Inflammatory macrophage (primary cell): Measurements from ENCODE around the gene SCTR.
A peak's percentile ranks its signal among the peaks of the same experiment; 100 is the strongest.

Experiments used
- DNase-seq, 2 donors: peaks; one replicate each; pipeline ENCODE4 v3.0.0-alpha.2; 2020 to 2022

SCTR gene

GRCh38 chr2:119522671-119523070, 1.6 kb downstream of the SCTR start:
- no peak for DNase-seq

GRCh38 chr2:119521433-119522050, 2.7 kb downstream of the SCTR start:
- DNase-seq: no peak

GRCh38 chr2:119520696-119521432, 3.4 kb downstream of the SCTR start:
- no peak for DNase-seq

GRCh38 chr2:119519057-119519408, 5.2 kb downstream of the SCTR start:
- no peak for DNase-seq

- no peak for DNase-seq
Measured at GRCh38 chr2:119518401-119519056, 5.8 kb downstream of the SCTR start.

- DNase-seq: peak; percentile 72 to 81
Measured at GRCh38 chr2:119517433-119517832, 6.8 kb downstream of the SCTR start.

- no peak for DNase-seq
Measured at GRCh38 chr2:119516121-119516520, 8.2 kb downstream of the SCTR start.

- DNase-seq: no peak
Measured at GRCh38 chr2:119513832-119514231, 10.5 kb downstream of the SCTR start.

- DNase-seq: no peak
Measured at GRCh38 chr2:119512946-119513345, 11.3 kb downstream of the SCTR start.

- no peak for DNase-seq
Measured at GRCh38 chr2:119511989-119512388, 12.3 kb downstream of the SCTR start.

GRCh38 chr2:119508756-119509155, 15.5 kb downstream of the SCTR start:
- DNase-seq: no peak

- no peak for DNase-seq
Measured at GRCh38 chr2:119496682-119497081, 27.6 kb downstream of the SCTR start.

- no peak for DNase-seq
Measured at GRCh38 chr2:119495948-119496347, 28.3 kb downstream of the SCTR start.

- no peak for DNase-seq
Measured at GRCh38 chr2:119494163-119494790, 30.0 kb downstream of the SCTR start.

- no peak for DNase-seq
Measured at GRCh38 chr2:119491776-119492525, 32.3 kb downstream of the SCTR start.

- DNase-seq: no peak
Measured at GRCh38 chr2:119490653-119491195, 33.6 kb downstream of the SCTR start.

GRCh38 chr2:119490106-119490505, 34.2 kb downstream of the SCTR start:
- no peak for DNase-seq

- no peak for DNase-seq
Measured at GRCh38 chr2:119489232-119489952, 34.9 kb downstream of the SCTR start.

GRCh38 chr2:119488245-119489214, 35.8 kb downstream of the SCTR start:
- DNase-seq: no peak

- no peak for DNase-seq
Measured at GRCh38 chr2:119487434-119488244, 36.6 kb downstream of the SCTR start.
